HEK293 (cell line): ENCODE results near the gene MFSD11.
A peak's percentile ranks its signal among the peaks of the same experiment; 100 is the strongest.
"Not testable (repeated sequence)": the region's sequence is repeated elsewhere in the genome, so short reads cannot be mapped to it uniquely, and the experiment has no call there.

ENCODE experiments used
- CTCF ChIA-PET: fragments of 350-600 bp; formaldehyde crosslinking; extraction: SDS; loops from one replicate; lab custom pipeline; 2021; ENCODE audit warnings: antibody characterized with exemption; lab: Yijun Ruan, JAX
- POLR2A ChIA-PET: fragments of 300-600 bp; formaldehyde crosslinking; extraction: SDS; loops from one replicate; lab custom pipeline; 2020; ENCODE audit warnings: antibody characterized with exemption, inconsistent platforms; lab: Yijun Ruan, JAX
- H3K27ac ChIP-seq: fragments of 200-500 bp; sonication (Bioruptor generic); 2 replicates; pipeline ENCODE4 v1.5.1; 2014; ENCODE audit warnings: low read depth, low read length, control low read depth, inconsistent platforms; ENCODE audit errors: extremely low read depth
- H3K36me3 ChIP-seq, 2 experiments: fragments of 200-500 bp in 1 of 2; sonication (Bioruptor generic) in 1 of 2; 1 replicate in 1 of 2; 2 replicates in 1 of 2; pipeline ENCODE4 v1.5.1; 2014 to 2017; ENCODE audit warnings: inconsistent platforms in 2 of 2, low read length in 2 of 2; ENCODE audit not compliant: control insufficient read depth in 2 of 2, insufficient read depth in 1 of 2
- H3K4me1 ChIP-seq: fragments of 200-500 bp; sonication (Bioruptor generic); 2 replicates; pipeline ENCODE4 v1.5.1; 2014; ENCODE audit warnings: mild to moderate bottlenecking, low read length, inconsistent platforms; ENCODE audit not compliant: control insufficient read depth, insufficient read depth
- H3K4me3 ChIP-seq: 2 replicates; pipeline ENCODE4 v1.5.1; 2011; ENCODE audit warnings: low read depth, mild to moderate bottlenecking, control low read depth, low read length, moderate library complexity
- H3K9me3 ChIP-seq: fragments of 200-500 bp; sonication (Bioruptor generic); 2 replicates; pipeline ENCODE4 v1.5.1; 2014; ENCODE audit warnings: low read depth, low read length, inconsistent platforms; ENCODE audit not compliant: control insufficient read depth, insufficient read depth
- GLI4 ChIP-seq: fragments of 450-650 bp; formaldehyde crosslinking; IDR thresholded peaks from 2 replicates; pipeline ENCODE4 v1.5.1; 2016; ENCODE audit warnings: missing biosample characterization, missing genetic modification characterization
- GLIS2 ChIP-seq: fragments of 450-650 bp; formaldehyde crosslinking; IDR thresholded peaks from 2 replicates; pipeline ENCODE4 v1.5.1; 2016; ENCODE audit warnings: missing biosample characterization, missing genetic modification characterization
- IKZF3 ChIP-seq: fragments of 450-650 bp; IDR thresholded peaks from 2 replicates; pipeline ENCODE4 v1.5.0; 2018; ENCODE audit warnings: missing biosample characterization, mild to moderate bottlenecking, missing genetic modification characterization, moderate library complexity
- OVOL3 ChIP-seq: fragments of 450-650 bp; formaldehyde crosslinking; IDR thresholded peaks from 2 replicates; pipeline ENCODE4 v1.5.1; 2016; ENCODE audit warnings: missing biosample characterization, missing genetic modification characterization
- PRDM1 ChIP-seq: fragments of 450-650 bp; formaldehyde crosslinking; IDR thresholded peaks from 2 replicates; pipeline ENCODE4; 2016; ENCODE audit warnings: missing biosample characterization, missing genetic modification characterization
- REST ChIP-seq: fragments of 450-650 bp; formaldehyde crosslinking; IDR thresholded peaks from 2 replicates; pipeline ENCODE4 v1.5.1; 2016; ENCODE audit warnings: missing biosample characterization, missing genetic modification characterization
- SALL2 ChIP-seq: fragments of 450-650 bp; formaldehyde crosslinking; IDR thresholded peaks from 2 replicates; pipeline ENCODE4 v1.5.0; 2017; ENCODE audit warnings: missing biosample characterization, mild to moderate bottlenecking, missing genetic modification characterization, borderline replicate concordance
- TRIM28 ChIP-seq: IDR thresholded peaks from 2 replicates; pipeline ENCODE4 v1.6.1; 2011; ENCODE audit warnings: low read length, control low read depth, borderline replicate concordance
- WT1 ChIP-seq: fragments of 450-650 bp; formaldehyde crosslinking; IDR thresholded peaks from 2 replicates; pipeline ENCODE4 v1.5.1; 2016; ENCODE audit warnings: missing biosample characterization, missing genetic modification characterization
- ZBTB17 ChIP-seq: fragments of 450-650 bp; formaldehyde crosslinking; IDR thresholded peaks from 2 replicates; pipeline ENCODE4 v1.5.1; 2016; ENCODE audit warnings: missing biosample characterization, missing genetic modification characterization
- ZFP37 ChIP-seq: fragments of 450-650 bp; formaldehyde crosslinking; IDR thresholded peaks from 2 replicates; pipeline ENCODE4 v1.5.1; 2016; ENCODE audit warnings: missing biosample characterization, missing genetic modification characterization
- ZNF121 ChIP-seq: fragments of 450-650 bp; formaldehyde crosslinking; IDR thresholded peaks from 2 replicates; pipeline ENCODE4 v1.5.1; 2016; ENCODE audit warnings: missing biosample characterization, missing genetic modification characterization
- ZNF140 ChIP-seq: fragments of 450-650 bp; formaldehyde crosslinking; IDR thresholded peaks from 2 replicates; pipeline ENCODE4 v1.5.1; 2016; ENCODE audit warnings: missing biosample characterization, missing genetic modification characterization
- ZNF174 ChIP-seq: fragments of 450-650 bp; formaldehyde crosslinking; IDR thresholded peaks from 2 replicates; pipeline ENCODE4 v1.5.0; 2017; ENCODE audit warnings: missing biosample characterization, mild to moderate bottlenecking, missing genetic modification characterization
- ZNF292 ChIP-seq: fragments of 450-650 bp; formaldehyde crosslinking; IDR thresholded peaks from 2 replicates; pipeline ENCODE4 v1.5.1; 2016; ENCODE audit warnings: low read depth, missing biosample characterization, missing genetic modification characterization, borderline replicate concordance
- ZNF426 ChIP-seq: fragments of 450-650 bp; formaldehyde crosslinking; IDR thresholded peaks from 2 replicates; pipeline ENCODE4 v1.5.1; 2017; ENCODE audit warnings: missing biosample characterization, missing genetic modification characterization, mild to moderate bottlenecking, inconsistent platforms, moderate library complexity
- ZNF433 ChIP-seq: fragments of 450-650 bp; formaldehyde crosslinking; IDR thresholded peaks from 2 replicates; pipeline ENCODE4 v1.5.1; 2016; ENCODE audit warnings: missing biosample characterization, missing genetic modification characterization, low read depth
- ZNF501 ChIP-seq: fragments of 450-650 bp; formaldehyde crosslinking; IDR thresholded peaks from 2 replicates; pipeline ENCODE4 v1.5.1; 2016; ENCODE audit warnings: missing biosample characterization, missing genetic modification characterization
- ZNF513 ChIP-seq: fragments of 450-650 bp; IDR thresholded peaks from 2 replicates; pipeline ENCODE4 v1.5.1; 2018; ENCODE audit warnings: missing biosample characterization, missing genetic modification characterization
- ZNF514 ChIP-seq: fragments of 450-650 bp; formaldehyde crosslinking; IDR thresholded peaks from 2 replicates; pipeline ENCODE4 v1.5.1; 2016; ENCODE audit warnings: missing biosample characterization, missing genetic modification characterization
- ZNF596 ChIP-seq: fragments of 450-650 bp; IDR thresholded peaks from 2 replicates; pipeline ENCODE4 v1.5.0; 2018; ENCODE audit warnings: missing biosample characterization, mild to moderate bottlenecking, missing genetic modification characterization, moderate library complexity
- ZNF629 ChIP-seq: fragments of 450-650 bp; formaldehyde crosslinking; IDR thresholded peaks from 2 replicates; pipeline ENCODE4 v1.5.1; 2017; ENCODE audit warnings: missing biosample characterization, missing genetic modification characterization
- ZNF664 ChIP-seq: fragments of 450-650 bp; formaldehyde crosslinking; IDR thresholded peaks from 2 replicates; pipeline ENCODE4 v1.5.1; 2016; ENCODE audit warnings: missing biosample characterization, missing genetic modification characterization
- ZNF747 ChIP-seq: fragments of 450-650 bp; formaldehyde crosslinking; IDR thresholded peaks from 2 replicates; pipeline ENCODE4 v1.5.1; 2016; ENCODE audit warnings: missing biosample characterization, missing genetic modification characterization
- ZNF791 ChIP-seq: fragments of 450-650 bp; formaldehyde crosslinking; IDR thresholded peaks from 2 replicates; pipeline ENCODE4 v1.5.1; 2016; ENCODE audit warnings: missing biosample characterization, missing genetic modification characterization
- ZSCAN18 ChIP-seq: fragments of 450-650 bp; formaldehyde crosslinking; IDR thresholded peaks from 2 replicates; pipeline ENCODE4 v1.5.1; 2016; ENCODE audit warnings: missing biosample characterization, missing genetic modification characterization

MFSD11 gene

GRCh38 chr17:76744747-76745146 is 6.8 kb downstream of the MFSD11 start:
- POLR2A ChIA-PET, result no interaction called here
- H3K36me3 ChIP-seq, result peaks cover 49 to 63% of the 10 kb centered on the region in 2 experiments
- H3K27ac ChIP-seq, result no peak overlapping the region
- CTCF ChIA-PET, result no interaction called here
- H3K9me3 ChIP-seq, result no peaks in the 10 kb centered on the region
- H3K4me3 ChIP-seq, result no peak overlapping the region
- peaks cover 4% of the 10 kb centered on the region; the same call in 1 of the 2 replicates for H3K4me1 ChIP-seq
- TF ChIP-seq GLIS2 (tag by site-specific recombination), result no peak
- no peak for TF ChIP-seq ZNF629 (tag by site-specific recombination)
- no peak for TF ChIP-seq ZNF501 (tag by site-specific recombination)
- TF ChIP-seq ZFP37, result no peak
- TF ChIP-seq ZNF121, result no peak
- TF ChIP-seq REST (tag by site-specific recombination), result no peak
- TF ChIP-seq ZNF791 (tag by site-specific recombination), result no peak
- no peak for TF ChIP-seq OVOL3 (tag by site-specific recombination)
- TF ChIP-seq ZNF174 (tag by site-specific recombination), result no peak
- no peak for TF ChIP-seq ZBTB17 (tag by site-specific recombination)
- TF ChIP-seq ZNF514 (tag by site-specific recombination), result no peak

GRCh38 chr17:76745785-76746184 is 7.9 kb downstream of the MFSD11 start:
- TF ChIP-seq PRDM1 (tag by site-specific recombination) (0 out of 2 replicates have a peak, but pooled peaks have one; percentile 28), ZNF426 (peak; percentile 18)
- TF ChIP-seq, all 188 proteins: peak for 2; not testable (repeated sequence) for 186
- POLR2A ChIA-PET, result interaction anchor here (1.4 kb wide), 1 partner anchor 8 kb away, joined by 6 read pairs; the partner anchor contains the start of gene MFSD11
- CTCF ChIA-PET, H3K4me1 ChIP-seq, H3K4me3 ChIP-seq, H3K27ac ChIP-seq, H3K9me3 ChIP-seq: not testable (repeated sequence)
- H3K36me3 ChIP-seq, result peaks cover 55 to 62% of the 10 kb centered on the region in 2 experiments

- H3K36me3 ChIP-seq, result peaks cover 54 to 62% of the 10 kb centered on the region in 2 experiments
- H3K27ac ChIP-seq, result no peak overlapping the region
- ChIA-PET POLR2A (no interaction called here), CTCF (no interaction called here)
- no peak overlapping the region for H3K4me3 ChIP-seq
- H3K9me3 ChIP-seq, result no peaks in the 10 kb centered on the region
- no peaks in the 10 kb centered on the region for H3K4me1 ChIP-seq
- TF ChIP-seq SALL2 (tag by site-specific recombination) (no peak), ZNF664 (no peak), TRIM28 (no peak), ZNF433 (no peak), GLI4 (tag by site-specific recombination) (no peak), WT1 (tag by site-specific recombination) (no peak), IKZF3 (tag by site-specific recombination) (no peak), ZNF140 (tag by site-specific recombination) (no peak), ZNF292 (no peak), ZNF513 (no peak), ZNF596 (tag by site-specific recombination) (no peak), ZSCAN18 (no peak), ZNF747 (no peak)
Observed at GRCh38 chr17:76747716-76748363, 9.9 kb downstream of the MFSD11 start.
